Mucosa of stomach (tissue), 1 donor: ENCODE data around the gene BSN.

Experiments used
- H3K27me3 ChIP-seq: one replicate; pipeline ENCODE4 v1.7.0; 2013; ENCODE audit warnings: mild to moderate bottlenecking, low read length; ENCODE audit not compliant: control insufficient read depth, insufficient read depth
- H3K36me3 ChIP-seq: one replicate; pipeline ENCODE4 v1.7.0; 2013; ENCODE audit warnings: low read length; ENCODE audit not compliant: control insufficient read depth, insufficient read depth
- H3K4me1 ChIP-seq: one replicate; pipeline ENCODE4 v1.7.0; 2013; ENCODE audit warnings: mild to moderate bottlenecking, low read length; ENCODE audit not compliant: control insufficient read depth, insufficient read depth
- H3K4me3 ChIP-seq: one replicate; pipeline ENCODE4 v1.7.0; 2013; ENCODE audit warnings: low read length
- H3K9ac ChIP-seq: one replicate; pipeline ENCODE4 v1.7.0; 2013; ENCODE audit warnings: mild to moderate bottlenecking, low read length, moderate library complexity
- H3K9me3 ChIP-seq: one replicate; pipeline ENCODE4 v1.7.0; 2013; ENCODE audit warnings: mild to moderate bottlenecking, low read length, moderate library complexity; ENCODE audit not compliant: control insufficient read depth
- donor health status: Pancreatic carcinoma.

The BSN gene

GRCh38 chr3:49700453-49701128 lies 146.3 kb downstream of the BSN start:
- H3K27me3 ChIP-seq, result no peaks in the 10 kb centered on the region
- H3K4me1 ChIP-seq, result no peaks in the 10 kb centered on the region
- no peaks in the 10 kb centered on the region for H3K36me3 ChIP-seq
- no peaks in the 10 kb centered on the region for H3K9me3 ChIP-seq
- H3K4me3 ChIP-seq, result no peak overlapping the region
- no peak overlapping the region for H3K9ac ChIP-seq

- Histone ChIP-seq H3K36me3 (no peaks in the 10 kb centered on the region), H3K4me1 (no peaks in the 10 kb centered on the region)
These were observed 147.3 kb downstream of the BSN start for GRCh38 chr3:49701388-49702077.

GRCh38 chr3:49702672-49703071 lies 148.4 kb downstream of the BSN start:
- H3K9me3 ChIP-seq, result no peaks in the 10 kb centered on the region
- H3K4me3 ChIP-seq, result no peak overlapping the region
- no peak overlapping the region for H3K9ac ChIP-seq
- no peaks in the 10 kb centered on the region for H3K36me3 ChIP-seq
- H3K27me3 ChIP-seq, result no peaks in the 10 kb centered on the region
- no peaks in the 10 kb centered on the region for H3K4me1 ChIP-seq

More at GRCh38 chr3:49701388-49702077, 147.3 kb downstream of the BSN start:
- no peak overlapping the region for H3K4me3 ChIP-seq
- no peak overlapping the region for H3K9ac ChIP-seq
- H3K9me3 ChIP-seq, result no peaks in the 10 kb centered on the region
- H3K27me3 ChIP-seq, result no peaks in the 10 kb centered on the region

GRCh38 chr3:49703443-49703927 lies 149.2 kb downstream of the BSN start:
- H3K9ac ChIP-seq, result no peak overlapping the region

DNA sequence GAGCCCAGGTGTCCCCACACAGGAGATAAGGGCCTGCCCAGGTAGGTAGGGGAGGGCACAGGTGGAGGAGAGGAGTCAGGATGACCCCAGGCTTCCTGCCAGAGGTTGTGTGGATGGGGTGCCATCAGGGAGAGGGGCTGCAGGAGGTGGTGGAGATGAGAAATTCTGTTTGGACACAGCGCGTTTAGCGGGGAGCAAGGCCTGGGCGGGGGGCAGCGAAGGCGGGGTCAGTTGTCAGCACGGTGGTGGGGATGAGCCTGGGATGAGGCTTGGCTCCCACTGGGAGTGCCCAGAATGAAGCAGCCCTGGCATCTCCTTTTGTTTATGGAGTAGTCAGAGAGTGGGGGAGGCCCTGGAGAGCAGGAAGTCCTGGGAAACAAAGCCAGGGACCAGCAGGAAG lies 149.7 kb downstream of the BSN start:
- Histone ChIP-seq H3K4me3 (no peak overlapping the region), H3K9me3 (no peaks in the 10 kb centered on the region), H3K36me3 (no peaks in the 10 kb centered on the region), H3K27me3 (no peaks in the 10 kb centered on the region), H3K9ac (no peak overlapping the region), H3K4me1 (no peaks in the 10 kb centered on the region)

More at GRCh38 chr3:49703443-49703927, 149.2 kb downstream of the BSN start:
- no peaks in the 10 kb centered on the region for H3K9me3 ChIP-seq
- H3K36me3 ChIP-seq, result no peaks in the 10 kb centered on the region
- no peaks in the 10 kb centered on the region for H3K4me1 ChIP-seq
- H3K27me3 ChIP-seq, result no peaks in the 10 kb centered on the region
- no peak overlapping the region for H3K4me3 ChIP-seq

- Histone ChIP-seq H3K9me3 (no peaks in the 10 kb centered on the region), H3K4me1 (no peaks in the 10 kb centered on the region), H3K9ac (no peak overlapping the region), H3K4me3 (no peak overlapping the region), H3K27me3 (no peaks in the 10 kb centered on the region), H3K36me3 (no peaks in the 10 kb centered on the region)
These were observed 150.4 kb downstream of the BSN start for GRCh38 chr3:49704629-49705028.

GRCh38 chr3:49705390-49705960 lies 151.2 kb downstream of the BSN start:
- H3K4me1 ChIP-seq, result no peaks in the 10 kb centered on the region
- no peak overlapping the region for H3K4me3 ChIP-seq
- no peaks in the 10 kb centered on the region for H3K27me3 ChIP-seq
- no peaks in the 10 kb centered on the region for H3K9me3 ChIP-seq
- H3K36me3 ChIP-seq, result no peaks in the 10 kb centered on the region
- H3K9ac ChIP-seq, result no peak overlapping the region

DNA sequence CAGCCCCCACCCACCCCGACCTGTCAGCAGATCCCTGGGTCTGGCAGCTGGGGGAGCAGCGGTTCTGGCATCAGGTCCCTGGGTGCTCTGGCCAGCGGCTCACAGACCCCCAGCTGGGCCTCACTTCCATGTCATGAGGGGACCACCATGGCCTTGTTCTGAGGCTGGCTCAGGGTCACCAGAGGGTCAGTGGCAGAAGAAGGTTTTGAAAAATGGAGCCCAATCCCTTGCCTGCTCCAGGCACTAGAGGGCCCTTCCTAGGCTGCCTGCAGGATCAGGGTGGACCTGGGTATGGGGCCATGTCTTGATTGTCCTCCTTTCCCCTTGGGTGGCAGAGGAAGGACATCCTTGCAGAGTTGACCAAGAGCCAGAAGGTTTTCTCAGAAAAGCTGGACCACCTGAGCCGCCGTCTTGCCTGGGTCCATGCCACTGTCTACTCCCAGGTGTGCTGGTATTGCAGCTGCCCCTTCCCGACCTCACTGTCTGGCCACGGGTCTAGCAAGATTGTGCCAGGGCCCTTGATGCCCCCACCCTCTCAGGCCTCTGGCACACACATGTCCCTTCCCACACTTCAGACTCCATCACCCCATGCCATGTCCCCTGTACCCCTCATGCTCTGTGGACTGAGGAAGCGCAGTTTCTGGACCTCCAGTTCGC lies 152.3 kb downstream of the BSN start:
- H3K27me3 ChIP-seq, result no peaks in the 10 kb centered on the region
- H3K9me3 ChIP-seq, result no peaks in the 10 kb centered on the region
- no peak overlapping the region for H3K4me3 ChIP-seq
- H3K4me1 ChIP-seq, result no peaks in the 10 kb centered on the region
- H3K36me3 ChIP-seq, result no peaks in the 10 kb centered on the region
- H3K9ac ChIP-seq, result no peak overlapping the region

DNA sequence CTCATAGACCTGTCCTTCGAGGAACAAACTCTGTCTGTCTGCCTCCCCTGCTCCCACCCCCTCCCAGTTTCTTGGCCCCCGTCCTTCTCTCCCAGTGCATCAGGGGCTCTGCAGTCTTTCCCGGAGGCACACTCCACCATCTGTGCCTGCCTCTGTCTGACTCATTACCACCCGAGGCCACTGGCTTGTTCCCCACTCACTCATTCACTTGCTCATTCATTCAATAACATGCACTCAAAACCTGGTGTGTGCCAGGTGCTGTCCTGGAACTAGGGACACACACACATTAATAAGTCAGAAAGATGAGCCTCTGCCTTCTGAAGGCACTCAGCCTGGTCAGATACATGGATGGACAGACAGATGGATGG lies 152.8 kb downstream of the BSN start:
- H3K27me3 ChIP-seq, result no peaks in the 10 kb centered on the region
- no peak overlapping the region for H3K9ac ChIP-seq
- H3K36me3 ChIP-seq, result no peaks in the 10 kb centered on the region
- no peak overlapping the region for H3K4me3 ChIP-seq
- no peaks in the 10 kb centered on the region for H3K4me1 ChIP-seq
- H3K9me3 ChIP-seq, result no peaks in the 10 kb centered on the region

- Histone ChIP-seq H3K9me3 (no peaks in the 10 kb centered on the region), H3K9ac (no peak overlapping the region), H3K4me1 (no peaks in the 10 kb centered on the region), H3K4me3 (no peak overlapping the region), H3K27me3 (no peaks in the 10 kb centered on the region), H3K36me3 (no peaks in the 10 kb centered on the region)
These were observed 155.6 kb downstream of the BSN start for GRCh38 chr3:49709852-49710251.

GRCh38 chr3:49711489-49711888 lies 157.2 kb downstream of the BSN start:
- H3K9ac ChIP-seq, result no peak overlapping the region
- H3K36me3 ChIP-seq, result no peaks in the 10 kb centered on the region
- no peaks in the 10 kb centered on the region for H3K27me3 ChIP-seq
- no peak overlapping the region for H3K4me3 ChIP-seq
- H3K9me3 ChIP-seq, result no peaks in the 10 kb centered on the region
- no peaks in the 10 kb centered on the region for H3K4me1 ChIP-seq

GRCh38 chr3:49712166-49712565 lies 157.9 kb downstream of the BSN start:
- H3K4me1 ChIP-seq, result peaks cover under 1% of the 10 kb centered on the region
- H3K36me3 ChIP-seq, result no peaks in the 10 kb centered on the region
- no peaks in the 10 kb centered on the region for H3K27me3 ChIP-seq
- no peak overlapping the region for H3K4me3 ChIP-seq
- no peak overlapping the region for H3K9ac ChIP-seq
- H3K9me3 ChIP-seq, result no peaks in the 10 kb centered on the region
